Skeletal muscle tissue (tissue), 4 donors: ENCODE data around the gene MYL5. TPM values are rescaled to one million over a fixed set of nuclear protein-coding genes. Genes with fewer than 3 reads are reported as not detected.

Source experiments
- H3K27ac ChIP-seq: one replicate; pipeline ENCODE4 v1.7.0; 2013; ENCODE audit warnings: mild to moderate bottlenecking, low read depth, low read length, inconsistent platforms
- H3K27me3 ChIP-seq, 3 donors: one replicate each; pipeline ENCODE4 v1.7.0; 2013; ENCODE audit warnings: low read length in 3 of 3; ENCODE audit not compliant: control insufficient read depth in 3 of 3, insufficient read depth in 3 of 3
- H3K36me3 ChIP-seq, 3 donors: one replicate each; pipeline ENCODE4 v1.7.0; 2013; ENCODE audit warnings: low read length in 3 of 3; ENCODE audit not compliant: control insufficient read depth in 3 of 3, insufficient read depth in 3 of 3
- H3K4me1 ChIP-seq, 3 donors: one replicate each; pipeline ENCODE4 v1.7.0; 2013; ENCODE audit warnings: low read length in 3 of 3, mild to moderate bottlenecking in 3 of 3; ENCODE audit not compliant: control insufficient read depth in 3 of 3, insufficient read depth in 3 of 3
- H3K4me3 ChIP-seq, 3 donors: one replicate each; pipeline ENCODE4 v1.7.0; 2013; ENCODE audit warnings: low read length in 3 of 3
- H3K9ac ChIP-seq, 3 donors: one replicate each; pipeline ENCODE4 v1.7.0; 2013; ENCODE audit warnings: low read length in 3 of 3, mild to moderate bottlenecking in 3 of 3, moderate library complexity in 2 of 3, low read depth in 1 of 3
- H3K9me3 ChIP-seq, 3 donors: one replicate each; pipeline ENCODE4 v1.7.0; 2013; ENCODE audit warnings: low read length in 3 of 3; ENCODE audit not compliant: control insufficient read depth in 3 of 3
- total RNA-seq: library from RNA; depleted of rRNA; stranded (reverse); fragments of >200 nt; gene quantifications from one replicate; pipeline ENCODE4 v1.2.3, GENCODE V29; 2014
- donor health status: Osteomylitis.

MYL5 gene
- total RNA-seq, 1 donor from 2014 or later, result 978 TPM

DNA sequence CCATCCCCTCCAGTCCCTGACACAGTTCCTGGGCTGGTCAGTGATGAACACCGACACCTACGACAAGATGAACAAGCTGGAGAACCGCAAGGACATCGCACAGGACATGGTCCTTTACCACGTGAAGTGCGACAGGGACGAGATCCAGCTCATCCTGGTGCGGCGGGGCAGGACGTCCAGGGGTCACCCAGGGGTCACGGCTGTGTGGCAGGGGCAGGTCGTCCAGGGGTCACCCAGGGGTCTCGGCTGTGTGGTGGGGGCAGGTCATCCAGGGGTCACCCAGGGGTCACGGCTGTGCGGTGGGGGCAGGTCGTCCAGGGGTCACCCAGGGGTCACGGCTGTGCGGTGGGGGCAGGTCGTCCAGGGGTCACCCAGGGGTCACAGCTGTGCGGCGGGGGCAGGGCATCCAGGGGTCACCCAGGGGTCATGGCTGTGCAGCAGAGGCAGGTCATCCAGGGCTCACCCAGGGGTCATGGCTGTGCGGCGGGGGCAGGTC lies 17.0 kb upstream of the MYL5 start:
- Histone ChIP-seq H3K4me3 (no peak overlapping the region), H3K36me3 (no peaks in the 10 kb centered on the region), H3K4me1 (no peaks in the 10 kb centered on the region), H3K9me3 (no peaks in the 10 kb centered on the region), H3K27me3 (peaks cover 31 to 57% (median 35%) of the 10 kb centered on the region in 3 donors), H3K27ac (no peak overlapping the region), H3K9ac (no peak overlapping the region)

DNA sequence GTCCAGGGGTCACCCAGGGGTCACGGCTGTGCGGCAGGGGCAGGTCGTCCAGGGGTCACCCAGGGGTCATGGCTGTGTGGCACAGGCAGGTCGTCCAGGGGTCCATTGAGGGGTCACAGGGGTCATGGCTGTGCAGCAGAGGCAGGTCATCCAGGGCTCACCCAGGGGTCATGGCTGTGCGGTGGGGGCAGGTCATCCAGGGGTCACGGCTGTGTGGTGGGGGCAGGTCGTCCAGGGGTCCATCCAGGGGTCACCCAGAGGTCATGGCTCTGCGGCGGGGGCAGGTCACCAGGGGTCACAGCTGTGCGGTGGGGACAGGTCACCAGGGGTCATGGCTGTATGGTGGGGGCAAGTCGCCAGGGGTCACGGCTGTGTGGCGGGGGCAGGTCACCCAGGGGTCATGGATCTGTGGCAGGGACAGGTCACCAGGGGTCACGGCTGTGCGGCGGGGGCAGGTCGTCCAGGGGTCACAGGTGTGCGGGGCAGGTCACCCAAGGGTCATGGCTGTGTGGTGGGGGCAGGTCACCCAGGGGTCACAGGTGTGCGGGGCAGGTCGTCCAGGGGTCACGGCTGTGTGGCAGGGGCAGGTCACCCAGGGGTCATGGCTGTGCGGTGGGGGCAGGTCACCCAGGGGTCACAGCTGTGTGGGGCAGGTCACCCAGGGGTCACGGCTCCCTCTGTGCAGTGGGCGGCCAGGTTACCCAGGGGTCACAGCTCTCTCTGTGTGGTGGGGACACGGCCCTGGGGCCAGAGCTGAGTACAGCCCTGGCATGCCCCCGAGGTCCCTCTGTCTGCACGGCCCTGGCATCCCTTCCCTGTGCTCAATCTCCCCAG lies 16.3 kb upstream of the MYL5 start:
- H3K27me3 ChIP-seq, result peaks cover 35 to 63% (median 39%) of the 10 kb centered on the region in 3 donors
- H3K36me3 ChIP-seq, result no peaks in the 10 kb centered on the region
- no peak overlapping the region for H3K4me3 ChIP-seq
- no peaks in the 10 kb centered on the region for H3K4me1 ChIP-seq
- H3K9me3 ChIP-seq, result no peaks in the 10 kb centered on the region
- H3K27ac ChIP-seq, result no peak overlapping the region
- H3K9ac ChIP-seq, result no peak overlapping the region

DNA sequence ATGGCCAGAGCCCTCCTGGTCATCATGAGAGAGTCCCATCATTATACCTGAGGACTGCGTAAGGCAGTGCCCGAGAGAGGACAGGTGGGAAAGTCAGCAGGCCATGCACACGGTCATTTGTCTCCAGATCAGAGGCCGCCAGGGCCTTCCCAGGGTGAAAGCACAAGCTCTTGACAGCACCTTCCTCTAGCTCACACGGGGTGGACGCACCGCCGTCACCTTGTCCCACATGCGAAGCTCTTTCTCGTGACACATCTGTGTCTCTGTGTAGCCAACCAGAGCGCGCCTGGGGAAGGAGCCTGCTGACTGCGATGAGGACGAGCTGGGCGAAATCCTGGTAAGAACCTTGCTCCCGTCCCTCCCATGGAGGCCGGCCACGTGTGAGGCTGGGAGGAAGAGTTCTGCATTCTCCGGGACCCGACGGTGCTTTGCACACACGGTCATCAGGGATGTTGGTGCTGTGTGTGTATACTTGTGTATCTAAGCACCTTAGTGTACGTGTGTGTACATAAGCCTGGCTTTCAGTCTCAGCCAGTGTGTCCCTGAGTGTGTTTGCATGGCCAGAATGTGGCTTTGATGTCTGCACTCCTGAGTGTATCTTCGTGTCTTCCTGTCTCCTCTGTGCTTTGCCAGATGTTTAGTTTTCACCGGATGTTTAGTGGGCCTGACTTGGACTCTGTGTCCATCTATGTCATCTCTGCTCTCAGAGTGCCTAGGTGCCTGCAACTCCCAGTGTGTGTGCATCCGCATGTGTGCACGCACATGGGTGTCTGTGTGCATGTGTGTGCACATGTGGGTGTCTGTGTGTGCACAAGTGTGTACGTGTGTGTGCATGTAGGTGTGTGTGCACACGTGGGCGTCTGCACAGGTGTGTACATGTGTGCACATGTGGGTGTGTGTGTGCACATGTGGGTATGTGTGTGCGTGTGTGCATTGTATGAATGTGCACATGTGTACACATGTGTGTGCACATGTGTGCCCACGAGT lies 15.4 kb upstream of the MYL5 start:
- Histone ChIP-seq H3K4me3 (no peak overlapping the region), H3K27ac (no peak overlapping the region), H3K27me3 (peaks cover 39 to 66% (median 48%) of the 10 kb centered on the region in 3 donors), H3K4me1 (no peaks in the 10 kb centered on the region), H3K9me3 (no peaks in the 10 kb centered on the region), H3K36me3 (no peaks in the 10 kb centered on the region), H3K9ac (no peak overlapping the region)

GRCh38 chr4:659851-660250 lies 14.5 kb upstream of the MYL5 start:
- Histone ChIP-seq H3K9ac (no peak overlapping the region), H3K27ac (no peak overlapping the region), H3K27me3 (peaks cover 35 to 67% (median 47%) of the 10 kb centered on the region in 3 donors), H3K36me3 (no peaks in the 10 kb centered on the region), H3K4me3 (no peak overlapping the region), H3K9me3 (no peaks in the 10 kb centered on the region), H3K4me1 (no peaks in the 10 kb centered on the region)

GRCh38 chr4:660401-660800 lies 13.9 kb upstream of the MYL5 start:
- H3K9me3 ChIP-seq, result no peaks in the 10 kb centered on the region
- H3K27ac ChIP-seq, result no peak overlapping the region
- H3K9ac ChIP-seq, result no peak overlapping the region
- peaks cover 34 to 67% (median 45%) of the 10 kb centered on the region in 3 donors for H3K27me3 ChIP-seq
- H3K36me3 ChIP-seq, result no peaks in the 10 kb centered on the region
- no peak overlapping the region for H3K4me3 ChIP-seq
- H3K4me1 ChIP-seq, result no peaks in the 10 kb centered on the region

- Histone ChIP-seq H3K4me1 (no peaks in the 10 kb centered on the region), H3K9me3 (no peaks in the 10 kb centered on the region), H3K4me3 (no peak overlapping the region), H3K36me3 (no peaks in the 10 kb centered on the region), H3K9ac (no peak overlapping the region), H3K27me3 (peaks cover 37 to 68% (median 44%) of the 10 kb centered on the region in 3 donors), H3K27ac (no peak overlapping the region)
These were observed 13.1 kb upstream of the MYL5 start for GRCh38 chr4:661231-661630.

DNA sequence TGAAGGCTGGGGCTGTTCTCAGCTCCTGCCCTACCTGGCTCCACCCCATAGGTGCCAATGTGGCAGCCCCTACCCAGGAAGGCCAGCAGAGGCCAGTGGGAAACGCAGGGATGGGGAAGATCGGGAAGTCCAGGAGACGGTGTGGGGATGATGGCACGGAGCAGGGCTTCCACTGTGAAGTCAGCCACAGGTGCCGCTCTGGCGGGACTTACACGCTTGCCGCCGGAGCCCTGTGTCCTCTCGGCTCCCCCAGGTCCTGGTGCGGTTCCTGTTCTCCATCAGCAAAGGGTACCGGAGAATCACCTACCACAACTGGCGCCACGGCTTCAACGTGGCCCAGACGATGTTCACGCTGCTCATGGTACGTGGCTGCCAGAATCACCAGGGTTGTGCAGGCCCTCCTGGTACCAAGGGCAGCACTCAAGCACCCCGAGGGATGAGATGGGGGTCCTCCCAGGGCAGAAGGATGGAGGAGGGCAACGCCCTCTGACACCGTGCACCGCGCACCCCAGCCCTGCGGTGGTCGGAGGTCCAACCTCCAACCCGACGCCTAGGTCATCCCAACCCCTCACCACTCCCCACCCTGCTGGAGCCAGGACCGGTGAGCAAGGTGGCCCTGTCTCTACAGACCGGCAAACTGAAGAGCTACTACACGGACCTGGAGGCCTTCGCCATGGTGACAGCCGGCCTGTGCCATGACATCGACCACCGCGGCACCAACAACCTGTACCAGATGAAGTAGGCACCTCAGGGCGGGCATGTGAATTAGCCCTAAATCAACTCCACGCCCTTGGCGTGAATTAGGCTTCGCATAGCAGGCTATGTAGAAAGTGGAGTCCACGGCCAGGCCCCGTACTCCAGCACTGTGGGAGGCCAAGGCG lies 12.2 kb upstream of the MYL5 start:
- H3K4me1 ChIP-seq, result no peaks in the 10 kb centered on the region
- H3K4me3 ChIP-seq, result no peak overlapping the region
- H3K9me3 ChIP-seq, result no peaks in the 10 kb centered on the region
- peaks cover 42 to 66% (median 45%) of the 10 kb centered on the region in 3 donors for H3K27me3 ChIP-seq
- H3K27ac ChIP-seq, result no peak overlapping the region
- no peaks in the 10 kb centered on the region for H3K36me3 ChIP-seq
- no peak overlapping the region for H3K9ac ChIP-seq

DNA sequence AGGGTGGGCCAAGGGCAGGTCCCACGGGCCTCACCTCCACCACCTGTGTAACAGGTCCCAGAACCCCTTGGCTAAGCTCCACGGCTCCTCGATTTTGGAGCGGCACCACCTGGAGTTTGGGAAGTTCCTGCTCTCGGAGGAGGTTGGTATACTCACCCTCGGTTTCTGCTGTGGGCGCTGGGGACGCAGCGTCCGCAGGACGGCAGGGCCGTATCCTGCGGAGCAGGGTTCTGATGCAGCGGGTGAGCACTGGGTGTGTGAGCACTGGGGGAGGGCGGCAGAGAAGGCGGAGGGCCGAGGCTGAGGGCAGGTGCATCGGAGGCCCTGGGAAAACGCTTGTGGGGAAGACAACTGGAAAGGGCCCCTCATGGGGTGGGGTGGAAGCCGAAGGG lies 11.3 kb upstream of the MYL5 start:
- H3K9me3 ChIP-seq, result no peaks in the 10 kb centered on the region
- peak overlapping the region in 1 of 3 donors; percentile 57 for H3K9ac ChIP-seq
- H3K27me3 ChIP-seq, result peaks cover 41 to 67% (median 44%) of the 10 kb centered on the region in 3 donors
- no peaks in the 10 kb centered on the region for H3K4me1 ChIP-seq
- no peaks in the 10 kb centered on the region for H3K36me3 ChIP-seq
- peak overlapping the region in 2 of 3 donors; percentile 9 to 52 for H3K4me3 ChIP-seq
- no peak overlapping the region for H3K27ac ChIP-seq
